Liver (tissue), 9 donors: ENCODE results near the gene BPI. TPM values are rescaled to one million over a fixed set of nuclear protein-coding genes. Genes with fewer than 3 reads are reported as not detected.

Experiments
- DNase-seq: peaks from one replicate; pipeline ENCODE4 v3.0.0-alpha.2; 2017; ENCODE audit warnings: low spot score
- H3K27ac ChIP-seq, 2 donors: one replicate each; pipeline ENCODE4 v1.7.0; 2013; ENCODE audit warnings: inconsistent platforms in 2 of 2, low read length in 2 of 2, control low read depth in 1 of 2, low read depth in 1 of 2, mild to moderate bottlenecking in 1 of 2
- H3K27me3 ChIP-seq, 4 donors: one replicate each; pipeline versions ENCODE4 v1.6.1 to v1.7.0; 2013; ENCODE audit warnings: low read length in 3 of 4, inconsistent platforms in 1 of 4, mild to moderate bottlenecking in 1 of 4, moderate library complexity in 1 of 4; ENCODE audit not compliant: control insufficient read depth in 4 of 4, insufficient read depth in 4 of 4
- H3K36me3 ChIP-seq, 4 donors: one replicate each; pipeline versions ENCODE4 v1.6.1 to v1.7.0; 2013; ENCODE audit warnings: low read length in 3 of 4, mild to moderate bottlenecking in 3 of 4, low read depth in 1 of 4, moderate library complexity in 1 of 4; ENCODE audit not compliant: control insufficient read depth in 4 of 4, insufficient read depth in 3 of 4
- H3K4me1 ChIP-seq, 4 donors: one replicate each; pipeline versions ENCODE4 v1.6.1 to v1.7.0; 2013; ENCODE audit warnings: low read length in 3 of 4, mild to moderate bottlenecking in 3 of 4, moderate library complexity in 1 of 4; ENCODE audit not compliant: control insufficient read depth in 4 of 4, insufficient read depth in 4 of 4
- H3K4me3 ChIP-seq, 3 donors: one replicate each; pipeline versions ENCODE4 v1.6.1 to v1.7.0; 2013; ENCODE audit warnings: low read length in 3 of 3, control low read depth in 1 of 3, low read depth in 1 of 3, mild to moderate bottlenecking in 1 of 3
- H3K9ac ChIP-seq, 2 donors: one replicate each; pipeline ENCODE4 v1.7.0; 2013; ENCODE audit warnings: low read length in 2 of 2, mild to moderate bottlenecking in 2 of 2, moderate library complexity in 2 of 2, control low read depth in 1 of 2, low read depth in 1 of 2
- H3K9me3 ChIP-seq, 4 donors: one replicate each; pipeline versions ENCODE4 v1.6.1 to v1.7.0; 2013; ENCODE audit warnings: low read length in 3 of 4; ENCODE audit not compliant: control insufficient read depth in 4 of 4
- ATF3 ChIP-seq: IDR thresholded peaks from 2 replicates; pipeline ENCODE4 v1.6.1; 2016; ENCODE audit warnings: antibody characterized with exemption
- CTCF ChIP-seq: fragments of 150-350 bp; IDR thresholded peaks from 2 replicates; pipeline ENCODE4 v1.5.1; 2017; ENCODE audit warnings: improper control_type of control experiment, low read depth, low read length; ENCODE audit not compliant: missing input control
- FOXA1 ChIP-seq: IDR thresholded peaks from 2 replicates; pipeline ENCODE4 v1.6.1; 2016; ENCODE audit warnings: antibody characterized with exemption
- FOXA2 ChIP-seq: IDR thresholded peaks from 2 replicates; pipeline ENCODE4 v1.6.1; 2016; ENCODE audit warnings: antibody characterized with exemption
- GABPA ChIP-seq, 2 donors: IDR thresholded peaks in 1 of 2; conservative IDR thresholded peaks in 1 of 2; 2 replicates each; pipeline ENCODE4 v1.6.1; 2016; ENCODE audit warnings: antibody characterized with exemption in 2 of 2, mild to moderate bottlenecking in 1 of 2, moderate library complexity in 1 of 2
- MAX ChIP-seq: IDR thresholded peaks from 2 replicates; pipeline ENCODE4 v1.6.1; 2016; ENCODE audit warnings: antibody characterized with exemption
- NR2F2 ChIP-seq: IDR thresholded peaks from 2 replicates; pipeline ENCODE4 v1.6.1; 2016; ENCODE audit warnings: antibody characterized with exemption
- REST ChIP-seq: IDR thresholded peaks from 2 replicates; pipeline ENCODE4 v1.6.1; 2016; ENCODE audit warnings: antibody characterized with exemption, mild to moderate bottlenecking
- RXRA ChIP-seq, 2 donors: IDR thresholded peaks; 2 replicates each; pipeline ENCODE4 v1.6.1; 2017 to 2018; ENCODE audit warnings: antibody characterized with exemption in 2 of 2, mild to moderate bottlenecking in 1 of 2
- ZBTB33 ChIP-seq: IDR thresholded peaks from 2 replicates; pipeline ENCODE4 v1.6.1; 2016; ENCODE audit warnings: antibody characterized with exemption
- WGBS: extraction: QIAGEN DNeasy Blood & Tissue Kit; methylation state at CpG from one replicate; pipeline ENCODE4 v1.1.7; 2013; 5-methylcytosine and 5-hydroxymethylcytosine counted together
- polyA plus RNA-seq, 2 donors: library from polyadenylated mRNA; stranded (reverse) in 1 of 2; unstranded in 1 of 2; fragments of 200-250 nt in 1 of 2; fragments of >200 nt in 1 of 2; fragmentation: Nextera tagmentation in 1 of 2; extraction: Ambion mirVana in 1 of 2; gene quantifications; one replicate each; pipeline versions ENCODE4 v1.2.1 to v1.2.3, GENCODE V29; 2013 to 2015
- total RNA-seq, 2 donors: library from RNA; depleted of rRNA; stranded (reverse); fragments of >200 nt; gene quantifications; one replicate each; pipeline ENCODE4 v1.2.3, GENCODE V29; 2014
- donor health status: healthy.
- donor health status: healthy.
- donor health status: healthy.
- donor health status: healthy.
- donor health status: healthy.

The BPI gene
- total and polyA plus RNA-seq, 4 donors: 0.08 to 10.3 (median 0.37) TPM; not detected in 1

- H3K4me1 ChIP-seq: no peaks in the 10 kb centered on the region
- no peaks in the 10 kb centered on the region for H3K36me3 ChIP-seq
- no peak for DNase-seq
- H3K27me3 ChIP-seq: no peaks in the 10 kb centered on the region
- WGBS: 90% methylated on average over 3 of the region's 3 CpGs
- TF ChIP-seq RXRA (IDR thresholded peaks at IDR 0.05): no peak
- no peak overlapping the region for H3K4me3 ChIP-seq
- no peak overlapping the region for H3K27ac ChIP-seq
- no peak overlapping the region for H3K9ac ChIP-seq
- H3K9me3 ChIP-seq: no peaks in the 10 kb centered on the region
Observed at GRCh38 chr20:38324159-38324558, 20.2 kb downstream of the BPI start.

- Histone ChIP-seq H3K4me3 (no peak overlapping the region), H3K9ac (no peak overlapping the region), H3K4me1 (peaks cover 0 to 3% (median 2%) of the 10 kb centered on the region in 4 donors), H3K36me3 (no peaks in the 10 kb centered on the region), H3K9me3 (no peaks in the 10 kb centered on the region), H3K27ac (no peak overlapping the region), H3K27me3 (no peaks in the 10 kb centered on the region)
- DNase-seq: no peak
- WGBS: 81% methylated on average over 3 of the region's 3 CpGs
- no peak for TF ChIP-seq MAX
Observed at GRCh38 chr20:38325167-38325566, 21.2 kb downstream of the BPI start.

- DNase-seq: no peak
- no peak overlapping the region for H3K9ac ChIP-seq
- TF ChIP-seq ATF3 (no peak), CTCF (no peak), NR2F2 (no peak), ZBTB33 (no peak), GABPA (IDR thresholded peaks at IDR 0.05 in 1 of 2, conservative IDR thresholded peaks at IDR 0.05 in 1 of 2) (no peak), FOXA2 (no peak), FOXA1 (no peak), REST (no peak)
- no peak overlapping the region for H3K27ac ChIP-seq
- H3K4me1 ChIP-seq: peaks cover 2 to 10% (median 9%) of the 10 kb centered on the region in 4 donors
- WGBS: 92% methylated on average over 3 of the region's 3 CpGs
- H3K27me3 ChIP-seq: no peaks in the 10 kb centered on the region
- H3K36me3 ChIP-seq: no peaks in the 10 kb centered on the region
- no peak overlapping the region for H3K4me3 ChIP-seq
- no peaks in the 10 kb centered on the region for H3K9me3 ChIP-seq
Observed at GRCh38 chr20:38325905-38326304, 21.9 kb downstream of the BPI start.
